ENCODE measurements around the gene TRDN. TPM values are rescaled to one million over a fixed set of nuclear protein-coding genes. Genes with fewer than 3 reads are reported as not detected.

Gene TRDN
- total RNA-seq, 4 donors from 2014 or later = under 0.01 to 5.6 (median 1.6) TPM; not detected in 1

DNA sequence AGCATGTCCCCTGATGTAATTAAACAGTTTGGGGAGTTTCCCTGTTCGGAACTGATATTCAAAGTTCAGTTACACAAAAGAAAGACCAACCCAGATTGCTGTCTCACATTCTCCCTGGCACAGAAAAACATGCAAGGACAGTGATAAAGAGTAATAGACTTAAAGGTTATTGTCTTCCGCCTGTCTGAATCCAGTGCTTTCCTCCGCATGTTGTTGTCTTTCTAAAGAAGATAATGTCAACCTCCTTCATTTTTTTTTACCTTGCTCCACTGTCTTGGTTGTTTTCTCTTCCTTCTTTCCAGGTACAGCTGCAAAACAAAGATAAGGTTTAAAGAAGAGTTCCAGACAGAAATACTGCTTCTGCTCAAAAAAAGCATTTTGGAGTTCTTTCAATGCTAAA lies 284.5 kb downstream of the TRDN start:
- intact Hi-C loops (cut with DNase I; ENCODE audit: low total_unique reads) = no loop called here
- Histone ChIP-seq H3K9me3 (no peaks in the 10 kb centered on the region), H3K27me3 (no peaks in the 10 kb centered on the region), H3K36me3 (no peaks in the 10 kb centered on the region), H3K4me1 (no peaks in the 10 kb centered on the region), H3K27ac (no peak overlapping the region), H3K4me3 (no peak overlapping the region)
- DNase-seq = no peak
- TF ChIP-seq POLR2A (IDR thresholded peaks at IDR 0.05) (no peak), CTCF (IDR thresholded peaks at IDR 0.05) (no peak)

DNA sequence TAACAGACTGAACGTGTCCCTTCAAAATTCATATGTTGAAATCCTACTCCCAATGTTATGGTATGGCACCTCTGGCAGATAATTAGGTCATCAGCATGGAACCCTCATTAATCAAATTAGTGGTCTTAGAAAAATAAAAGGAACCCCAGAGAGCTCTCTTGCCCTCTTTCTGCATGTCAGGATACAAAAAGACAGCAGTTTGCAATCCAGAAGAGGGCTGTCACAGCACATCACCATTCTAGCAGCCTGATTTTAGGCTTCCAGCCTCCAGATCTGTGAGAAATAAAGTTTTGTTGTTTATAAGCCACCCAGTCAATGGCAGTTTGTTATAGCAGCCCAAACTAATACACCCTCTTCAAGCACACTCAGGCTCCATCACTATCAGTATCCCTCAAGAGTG lies 292.9 kb downstream of the TRDN start:
- DNase-seq = no peak
- Histone ChIP-seq H3K9me3 (no peaks in the 10 kb centered on the region), H3K4me3 (no peak overlapping the region), H3K36me3 (no peaks in the 10 kb centered on the region), H3K27me3 (no peaks in the 10 kb centered on the region), H3K4me1 (no peaks in the 10 kb centered on the region), H3K27ac (no peak overlapping the region)
- intact Hi-C loops (cut with DNase I; ENCODE audit: low total_unique reads) = no loop called here
- TF ChIP-seq POLR2A (IDR thresholded peaks at IDR 0.05) (no peak), CTCF (IDR thresholded peaks at IDR 0.05) (no peak)

DNA sequence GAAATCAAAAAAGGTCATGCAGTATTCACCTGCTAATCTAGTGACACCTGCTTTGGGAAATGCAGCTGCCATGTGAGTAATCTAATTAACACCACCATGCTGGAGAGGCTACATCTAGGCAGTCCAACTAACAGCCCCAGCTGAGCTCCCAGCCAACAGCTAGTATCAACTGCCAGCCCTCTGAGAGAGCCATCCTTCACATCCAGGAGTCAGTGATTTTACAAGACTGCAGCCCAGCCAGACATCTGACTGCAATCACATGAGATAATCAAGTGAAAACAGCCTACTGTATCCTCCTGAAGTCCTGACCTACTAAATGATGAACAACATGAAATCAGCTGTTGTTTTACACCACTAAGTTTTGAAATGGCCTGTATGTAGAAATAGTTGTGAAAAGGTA lies 298.4 kb downstream of the TRDN start:
- Histone ChIP-seq H3K4me3 (no peak overlapping the region), H3K9me3 (no peaks in the 10 kb centered on the region), H3K36me3 (no peaks in the 10 kb centered on the region), H3K27me3 (no peaks in the 10 kb centered on the region), H3K27ac (no peak overlapping the region), H3K4me1 (no peaks in the 10 kb centered on the region)
- TF ChIP-seq POLR2A (IDR thresholded peaks at IDR 0.05) (no peak), CTCF (IDR thresholded peaks at IDR 0.05) (no peak)
- no peak for DNase-seq
- intact Hi-C loops (cut with DNase I; ENCODE audit: low total_unique reads) = no loop called here

- intact Hi-C loops (cut with DNase I; ENCODE audit: low total_unique reads) = no loop called here
- H3K27me3 ChIP-seq = no peaks in the 10 kb centered on the region
- no peaks in the 10 kb centered on the region for H3K36me3 ChIP-seq
- no peak overlapping the region for H3K27ac ChIP-seq
- H3K4me1 ChIP-seq = no peaks in the 10 kb centered on the region
- no peak for DNase-seq
- no peak overlapping the region for H3K4me3 ChIP-seq
- no peak for TF ChIP-seq CTCF (IDR thresholded peaks at IDR 0.05)
- TF ChIP-seq POLR2A (IDR thresholded peaks at IDR 0.05) = no peak
- H3K9me3 ChIP-seq = no peaks in the 10 kb centered on the region
Observed at GRCh38 chr6:123333000-123333756, 303.6 kb downstream of the TRDN start.

DNA sequence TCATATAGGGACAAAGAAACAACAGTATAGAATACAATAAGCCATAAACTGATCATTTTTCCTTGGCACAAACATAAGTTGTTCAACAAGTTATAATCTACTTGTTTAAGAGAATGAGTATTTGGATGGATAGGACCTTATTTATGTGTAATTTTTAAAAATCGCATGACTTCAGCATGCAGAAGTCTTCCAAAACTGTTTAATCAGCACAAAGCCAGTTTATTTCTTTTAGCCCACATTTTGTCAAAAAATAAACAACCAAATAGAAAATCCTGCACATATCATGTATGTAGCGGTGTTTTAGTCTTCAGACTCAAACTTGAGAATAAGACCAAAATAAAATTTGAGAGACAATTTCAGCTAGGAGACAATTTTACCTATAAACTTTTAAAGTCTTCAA lies 304.7 kb downstream of the TRDN start:
- no peak overlapping the region for H3K27ac ChIP-seq
- H3K4me1 ChIP-seq = no peaks in the 10 kb centered on the region
- no peak overlapping the region for H3K4me3 ChIP-seq
- DNase-seq = no peak
- intact Hi-C loops (cut with DNase I; ENCODE audit: low total_unique reads) = no loop called here
- TF ChIP-seq POLR2A (IDR thresholded peaks at IDR 0.05) (no peak), CTCF (IDR thresholded peaks at IDR 0.05) (no peak)
- H3K27me3 ChIP-seq = no peaks in the 10 kb centered on the region
- H3K9me3 ChIP-seq = no peaks in the 10 kb centered on the region
- no peaks in the 10 kb centered on the region for H3K36me3 ChIP-seq
